Measurements from ENCODE around the gene PHF1. TPM values are rescaled to one million over a fixed set of nuclear protein-coding genes. Genes with fewer than 3 reads are reported as not detected.
A peak's percentile ranks its signal among the peaks of the same experiment; 100 is the strongest.

The PHF1 gene
- total and polyA plus RNA-seq, 2 of the 13 experiments (the other 11 are each of a cell fraction or from before 2014, with no cell fraction given): 25.4 to 61.9 TPM

DNA sequence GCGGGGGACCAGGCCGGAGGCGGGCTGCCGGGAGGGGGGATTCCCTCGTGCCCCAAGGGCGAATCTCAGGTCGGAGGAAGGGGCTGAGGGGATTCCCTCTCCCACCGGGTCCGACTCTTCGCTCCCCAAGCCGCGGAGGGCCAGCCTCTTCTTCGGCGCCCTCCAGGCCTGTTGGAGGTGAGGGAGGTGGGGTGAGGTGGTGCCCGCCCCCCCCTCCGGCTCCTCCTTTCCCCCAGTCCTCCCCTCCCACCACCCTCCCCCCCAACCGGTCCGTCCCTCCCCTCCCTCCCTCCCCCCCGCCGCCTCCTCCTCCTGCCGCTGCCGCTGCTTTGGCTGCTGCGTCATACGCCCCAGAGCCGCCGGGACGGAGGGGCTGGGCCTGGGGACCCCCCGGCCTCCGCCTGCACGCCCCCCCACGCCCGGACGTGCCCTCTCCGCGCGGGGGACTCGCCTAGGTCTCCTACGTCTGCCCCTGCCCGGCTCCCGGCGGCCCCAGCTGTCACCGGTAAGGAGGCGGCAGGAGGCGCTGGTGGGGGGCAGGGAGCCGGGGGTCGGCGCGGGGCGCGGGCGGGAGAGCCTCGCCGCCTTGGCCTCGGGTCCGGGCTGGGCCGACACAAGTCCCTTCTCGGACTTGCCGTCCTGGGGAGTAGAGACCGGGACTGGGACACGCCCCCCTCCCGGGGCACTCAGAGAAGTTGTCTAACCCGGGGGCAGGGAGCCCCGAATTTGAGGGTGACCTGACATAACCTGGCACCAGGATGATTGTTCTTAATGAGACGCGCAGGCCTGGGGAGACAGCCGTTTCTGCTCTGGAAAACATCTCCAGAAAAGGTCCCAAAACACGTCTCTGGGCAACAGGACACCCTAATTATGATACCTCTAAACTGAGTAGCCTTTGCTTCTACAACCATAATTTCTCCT, at the start of gene PHF1 (continued):
- TF ChIP-seq, protein P1, sequence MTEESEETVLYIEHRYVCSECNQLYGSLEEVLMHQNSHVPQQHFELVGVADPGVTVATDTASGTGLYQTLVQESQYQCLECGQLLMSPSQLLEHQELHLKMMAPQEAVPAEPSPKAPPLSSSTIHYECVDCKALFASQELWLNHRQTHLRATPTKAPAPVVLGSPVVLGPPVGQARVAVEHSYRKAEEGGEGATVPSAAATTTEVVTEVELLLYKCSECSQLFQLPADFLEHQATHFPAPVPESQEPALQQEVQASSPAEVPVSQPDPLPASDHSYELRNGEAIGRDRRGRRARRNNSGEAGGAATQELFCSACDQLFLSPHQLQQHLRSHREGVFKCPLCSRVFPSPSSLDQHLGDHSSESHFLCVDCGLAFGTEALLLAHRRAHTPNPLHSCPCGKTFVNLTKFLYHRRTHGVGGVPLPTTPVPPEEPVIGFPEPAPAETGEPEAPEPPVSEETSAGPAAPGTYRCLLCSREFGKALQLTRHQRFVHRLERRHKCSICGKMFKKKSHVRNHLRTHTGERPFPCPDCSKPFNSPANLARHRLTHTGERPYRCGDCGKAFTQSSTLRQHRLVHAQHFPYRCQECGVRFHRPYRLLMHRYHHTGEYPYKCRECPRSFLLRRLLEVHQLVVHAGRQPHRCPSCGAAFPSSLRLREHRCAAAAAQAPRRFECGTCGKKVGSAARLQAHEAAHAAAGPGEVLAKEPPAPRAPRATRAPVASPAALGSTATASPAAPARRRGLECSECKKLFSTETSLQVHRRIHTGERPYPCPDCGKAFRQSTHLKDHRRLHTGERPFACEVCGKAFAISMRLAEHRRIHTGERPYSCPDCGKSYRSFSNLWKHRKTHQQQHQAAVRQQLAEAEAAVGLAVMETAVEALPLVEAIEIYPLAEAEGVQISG (CRISPR knock-in tag; IDR thresholded peaks at IDR 0.05): no peak
- TF ChIP-seq ZZZ3 (CRISPR knock-in tag; IDR thresholded peaks at IDR 0.05; ENCODE audit: borderline replicate concordance) (no peak), RFX3 (CRISPR knock-in tag; IDR thresholded peaks at IDR 0.05) (no peak), ELF3 (CRISPR knock-in tag; IDR thresholded peaks at IDR 0.05) (no peak), ZKSCAN1 (IDR thresholded peaks at IDR 0.05; ENCODE audit: low read length) (no peak), ZNF557 (CRISPR knock-in tag; IDR thresholded peaks at IDR 0.05) (no peak), ZSCAN12 (CRISPR knock-in tag; IDR thresholded peaks at IDR 0.05) (no peak), ZNF790 (CRISPR knock-in tag; IDR thresholded peaks at IDR 0.05; ENCODE audit: borderline replicate concordance) (no peak), MYC (CRISPR knock-in tag; IDR thresholded peaks at IDR 0.05; ENCODE audit: borderline replicate concordance) (peak; percentile 61; the same call in 1 of the 2 replicates), ZNF292 (CRISPR knock-in tag; IDR thresholded peaks at IDR 0.05; ENCODE audit: borderline replicate concordance, low read depth) (no peak), CAMTA2 (CRISPR knock-in tag; IDR thresholded peaks at IDR 0.05; ENCODE audit: borderline replicate concordance) (no peak), ZFP82 (CRISPR knock-in tag; IDR thresholded peaks at IDR 0.05; ENCODE audit: borderline replicate concordance) (peak; percentile 29; the same call in 1 of the 2 replicates), ZSCAN20 (CRISPR knock-in tag; IDR thresholded peaks at IDR 0.05; ENCODE audit: borderline replicate concordance) (no peak), BCL6 (CRISPR knock-in tag; IDR thresholded peaks at IDR 0.05) (0 out of 2 replicates have a peak, but pooled peaks have one; percentile 12)
- TF ChIP-seq, protein P2, sequence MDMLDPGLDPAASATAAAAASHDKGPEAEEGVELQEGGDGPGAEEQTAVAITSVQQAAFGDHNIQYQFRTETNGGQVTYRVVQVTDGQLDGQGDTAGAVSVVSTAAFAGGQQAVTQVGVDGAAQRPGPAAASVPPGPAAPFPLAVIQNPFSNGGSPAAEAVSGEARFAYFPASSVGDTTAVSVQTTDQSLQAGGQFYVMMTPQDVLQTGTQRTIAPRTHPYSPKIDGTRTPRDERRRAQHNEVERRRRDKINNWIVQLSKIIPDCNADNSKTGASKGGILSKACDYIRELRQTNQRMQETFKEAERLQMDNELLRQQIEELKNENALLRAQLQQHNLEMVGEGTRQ (IDR thresholded peaks at IDR 0.05; ENCODE audit: low read depth, low read length): no peak
- TF ChIP-seq, protein P2 (CRISPR knock-in tag; IDR thresholded peaks at IDR 0.05; ENCODE audit: borderline replicate concordance): no peak
- TF ChIP-seq, protein P3, sequence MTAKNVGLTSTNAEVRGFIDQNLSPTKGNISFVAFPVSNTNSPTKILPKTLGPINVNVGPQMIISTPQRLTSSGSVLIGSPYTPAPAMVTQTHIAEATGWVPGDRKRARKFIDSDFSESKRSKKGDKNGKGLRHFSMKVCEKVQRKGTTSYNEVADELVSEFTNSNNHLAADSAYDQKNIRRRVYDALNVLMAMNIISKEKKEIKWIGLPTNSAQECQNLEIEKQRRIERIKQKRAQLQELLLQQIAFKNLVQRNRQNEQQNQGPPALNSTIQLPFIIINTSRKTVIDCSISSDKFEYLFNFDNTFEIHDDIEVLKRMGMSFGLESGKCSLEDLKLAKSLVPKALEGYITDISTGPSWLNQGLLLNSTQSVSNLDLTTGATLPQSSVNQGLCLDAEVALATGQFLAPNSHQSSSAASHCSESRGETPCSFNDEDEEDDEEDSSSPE (CRISPR knock-in tag; IDR thresholded peaks at IDR 0.05): no peak
- TF ChIP-seq, protein P4, sequence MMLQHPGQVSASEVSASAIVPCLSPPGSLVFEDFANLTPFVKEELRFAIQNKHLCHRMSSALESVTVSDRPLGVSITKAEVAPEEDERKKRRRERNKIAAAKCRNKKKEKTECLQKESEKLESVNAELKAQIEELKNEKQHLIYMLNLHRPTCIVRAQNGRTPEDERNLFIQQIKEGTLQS (CRISPR knock-in tag; IDR thresholded peaks at IDR 0.05): no peak
- TF ChIP-seq, protein P5, sequence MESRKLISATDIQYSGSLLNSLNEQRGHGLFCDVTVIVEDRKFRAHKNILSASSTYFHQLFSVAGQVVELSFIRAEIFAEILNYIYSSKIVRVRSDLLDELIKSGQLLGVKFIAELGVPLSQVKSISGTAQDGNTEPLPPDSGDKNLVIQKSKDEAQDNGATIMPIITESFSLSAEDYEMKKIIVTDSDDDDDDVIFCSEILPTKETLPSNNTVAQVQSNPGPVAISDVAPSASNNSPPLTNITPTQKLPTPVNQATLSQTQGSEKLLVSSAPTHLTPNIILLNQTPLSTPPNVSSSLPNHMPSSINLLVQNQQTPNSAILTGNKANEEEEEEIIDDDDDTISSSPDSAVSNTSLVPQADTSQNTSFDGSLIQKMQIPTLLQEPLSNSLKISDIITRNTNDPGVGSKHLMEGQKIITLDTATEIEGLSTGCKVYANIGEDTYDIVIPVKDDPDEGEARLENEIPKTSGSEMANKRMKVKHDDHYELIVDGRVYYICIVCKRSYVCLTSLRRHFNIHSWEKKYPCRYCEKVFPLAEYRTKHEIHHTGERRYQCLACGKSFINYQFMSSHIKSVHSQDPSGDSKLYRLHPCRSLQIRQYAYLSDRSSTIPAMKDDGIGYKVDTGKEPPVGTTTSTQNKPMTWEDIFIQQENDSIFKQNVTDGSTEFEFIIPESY (CRISPR knock-in tag; IDR thresholded peaks at IDR 0.05): no peak
- TF ChIP-seq, protein P6, sequence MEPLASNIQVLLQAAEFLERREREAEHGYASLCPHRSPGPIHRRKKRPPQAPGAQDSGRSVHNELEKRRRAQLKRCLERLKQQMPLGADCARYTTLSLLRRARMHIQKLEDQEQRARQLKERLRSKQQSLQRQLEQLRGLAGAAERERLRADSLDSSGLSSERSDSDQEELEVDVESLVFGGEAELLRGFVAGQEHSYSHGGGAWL (CRISPR knock-in tag; IDR thresholded peaks at IDR 0.05): peak; percentile 65; the same call in 1 of the 2 replicates
